Iris pigment epithelial cell (primary cell): ENCODE measurements around the gene NACC1.

Experiments
- DNase-seq: peaks from one replicate; pipeline ENCODE4 v3.0.0-alpha.2; 2011; ENCODE audit warnings: low read depth

NACC1 gene

DNA sequence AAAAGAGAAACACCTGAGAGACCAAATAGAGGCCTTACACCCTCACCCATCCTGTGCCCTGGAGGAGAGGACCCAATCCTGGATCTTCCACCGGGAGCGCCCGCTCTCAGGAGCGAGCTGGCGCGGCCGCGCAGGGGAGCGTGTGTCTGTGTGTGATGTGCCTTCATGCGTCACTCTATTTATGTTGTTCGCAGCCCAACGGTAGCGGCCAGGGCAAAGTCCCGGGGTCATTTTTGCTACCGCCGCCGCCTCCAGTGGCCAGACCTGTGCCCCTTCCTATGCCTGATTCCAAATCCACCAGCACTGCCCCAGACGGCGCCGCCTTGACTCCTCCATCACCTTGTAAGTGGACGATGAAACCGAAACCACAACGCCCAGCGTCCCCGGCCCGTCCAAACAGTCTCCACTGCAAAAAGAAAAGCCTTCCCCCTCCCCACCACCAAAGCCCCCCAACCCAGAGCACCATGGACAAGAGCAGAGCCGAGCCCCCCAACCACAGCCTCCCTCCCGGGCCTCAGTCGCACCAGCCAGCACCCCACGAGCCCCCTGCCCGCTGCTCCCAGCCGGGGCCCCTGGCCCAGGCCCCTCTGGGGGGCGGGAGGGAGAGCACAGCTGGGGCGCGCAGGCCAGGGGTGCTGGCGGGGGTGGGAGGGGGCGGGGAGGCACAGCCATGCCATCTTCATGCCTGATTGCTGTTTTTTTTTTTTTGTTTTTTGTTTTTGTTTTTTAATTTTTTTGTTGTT, 30.1 kb upstream of the NACC1 start:
- DNase-seq, result no peak

DNA sequence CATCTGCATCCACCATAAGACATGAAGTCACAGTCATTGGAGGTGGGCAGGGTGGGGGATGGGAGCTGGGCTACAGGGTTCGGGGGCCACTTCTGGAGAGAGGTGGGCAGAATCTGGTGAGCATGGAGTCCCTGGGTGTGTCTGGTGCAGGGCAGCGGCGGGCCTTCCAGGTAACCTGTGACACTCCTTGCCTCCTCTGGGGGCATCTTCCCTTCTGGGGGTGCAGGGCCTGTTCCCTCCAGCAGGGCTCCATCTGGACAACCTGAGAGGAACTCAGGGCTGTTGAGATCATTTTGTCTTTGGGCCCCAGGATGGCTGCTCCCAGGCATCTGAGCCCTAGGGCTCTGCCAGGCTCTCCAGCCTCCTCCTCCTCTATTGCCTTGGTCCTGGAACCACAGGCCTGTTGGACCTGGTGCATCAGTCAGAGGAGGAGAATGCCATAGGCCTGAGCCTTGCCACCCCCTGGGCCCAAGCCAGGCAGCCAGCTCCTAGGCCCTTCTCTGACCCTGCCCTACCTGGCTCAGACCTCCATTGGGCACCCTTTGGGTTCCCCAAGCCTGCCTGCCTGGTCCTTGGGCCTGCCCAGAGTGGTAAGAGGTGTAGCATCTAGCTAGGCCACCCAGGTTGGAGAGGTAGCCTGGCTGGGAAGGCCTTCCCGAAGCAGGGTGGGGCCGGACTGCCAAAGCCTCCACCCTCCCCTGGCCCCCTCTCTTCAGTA, 28.8 kb upstream of the NACC1 start:
- DNase-seq, result no peak

DNA sequence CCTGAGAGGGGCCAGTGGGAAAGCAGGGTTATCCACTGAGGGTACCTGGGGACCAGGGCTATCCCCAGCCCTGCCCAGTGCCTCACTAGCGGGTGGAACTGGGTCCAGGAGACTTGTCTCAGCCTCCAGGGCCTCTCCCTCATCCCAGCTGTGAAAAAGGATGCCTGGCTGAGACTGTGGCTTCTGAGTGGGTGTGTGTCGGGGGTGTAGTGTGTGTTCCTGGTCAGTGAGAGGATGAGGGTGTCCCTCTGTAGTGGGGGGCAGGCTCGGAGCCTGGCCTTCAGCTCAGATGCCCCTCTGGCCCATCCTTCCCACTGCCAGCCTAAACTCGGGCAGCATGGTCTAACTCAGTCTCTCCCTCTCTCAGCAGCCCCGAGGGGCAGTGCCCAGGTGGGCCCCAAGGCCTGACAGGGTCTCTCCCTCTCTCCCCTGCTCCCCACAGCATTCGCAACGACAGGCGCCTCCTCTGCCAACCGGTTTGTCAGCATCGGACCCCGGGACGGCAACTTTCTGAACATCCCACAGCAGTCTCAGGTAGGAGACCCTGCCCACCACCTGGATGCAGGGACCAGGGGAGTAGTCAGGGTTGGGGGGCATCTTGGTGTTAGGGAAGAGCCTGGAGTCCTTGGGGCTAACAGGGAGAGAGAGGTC, 28.1 kb upstream of the NACC1 start:
- DNase-seq, result no peak

DNA sequence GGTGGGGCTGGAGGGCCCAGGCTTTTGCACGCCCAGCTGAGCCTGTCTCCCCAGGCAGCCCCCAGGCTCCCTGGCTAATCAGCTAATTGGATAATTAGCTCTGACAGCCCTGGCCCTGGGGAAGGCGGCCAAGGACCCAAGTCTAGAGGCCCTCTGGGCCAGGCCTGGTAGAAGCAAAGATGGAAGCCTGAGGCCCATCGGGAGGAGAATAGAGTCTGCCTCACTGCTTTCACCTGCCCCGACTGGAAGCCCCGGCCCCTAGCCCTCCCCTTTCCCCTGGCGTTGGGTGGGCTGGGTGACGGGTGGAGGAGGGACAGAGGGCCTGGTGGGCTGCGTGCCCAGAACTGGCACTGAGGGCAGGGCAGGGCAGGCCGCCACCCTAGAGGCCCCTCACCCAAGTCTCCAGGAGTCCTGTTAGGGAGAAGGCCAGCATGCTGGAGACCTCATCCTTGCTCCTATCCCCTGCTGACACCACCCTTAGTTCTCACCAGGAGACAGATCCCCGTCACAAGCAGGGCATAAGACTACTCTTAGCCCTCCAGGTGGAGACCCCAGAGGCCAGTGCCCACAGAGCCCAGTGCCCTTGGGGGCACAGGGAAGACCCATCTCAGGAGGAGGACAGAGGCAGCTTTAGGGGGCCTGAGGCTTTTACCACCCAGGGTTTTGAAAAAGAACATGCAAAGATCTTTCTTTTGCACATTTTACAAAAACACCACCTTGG, 27.4 kb upstream of the NACC1 start:
- no peak for DNase-seq

DNA sequence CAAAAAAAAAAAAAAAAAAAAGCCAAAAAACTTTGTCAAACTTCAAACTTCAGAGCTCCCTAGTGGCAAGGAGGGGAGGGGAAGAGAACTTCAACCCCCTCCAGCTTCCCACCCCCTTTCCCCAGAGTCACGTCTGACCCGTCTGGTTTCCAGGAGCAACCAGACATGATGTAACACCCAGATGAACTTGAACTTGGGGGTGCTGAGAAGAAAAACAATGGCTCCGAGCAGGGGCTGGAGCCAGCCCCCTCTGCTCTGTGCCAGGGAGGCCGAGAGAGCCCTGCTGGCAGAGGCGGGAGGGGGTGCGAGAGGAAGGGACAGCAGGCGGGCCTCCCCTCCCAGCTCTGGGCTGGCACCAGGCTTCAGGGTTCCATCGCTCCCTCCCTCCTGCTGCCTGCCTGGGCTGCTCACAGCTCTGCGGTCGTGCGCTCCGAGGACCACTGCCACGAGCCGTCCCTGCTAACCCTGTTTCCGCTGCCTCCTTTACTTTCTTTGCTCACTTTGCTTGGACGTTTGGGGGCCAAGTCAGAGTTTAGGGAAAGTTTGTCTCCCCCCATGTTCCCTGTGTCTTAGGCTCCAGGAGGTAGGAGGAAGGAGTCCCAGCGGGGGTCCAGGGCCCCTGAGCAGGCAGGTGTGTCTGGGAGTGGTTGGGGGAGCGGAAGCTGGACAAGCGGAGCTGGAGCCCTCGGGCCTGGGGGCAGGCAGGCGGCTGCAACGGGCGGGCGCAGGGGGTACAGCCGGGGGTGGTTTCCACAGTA, 26.5 kb upstream of the NACC1 start:
- DNase-seq, result peak; percentile 85

DNA sequence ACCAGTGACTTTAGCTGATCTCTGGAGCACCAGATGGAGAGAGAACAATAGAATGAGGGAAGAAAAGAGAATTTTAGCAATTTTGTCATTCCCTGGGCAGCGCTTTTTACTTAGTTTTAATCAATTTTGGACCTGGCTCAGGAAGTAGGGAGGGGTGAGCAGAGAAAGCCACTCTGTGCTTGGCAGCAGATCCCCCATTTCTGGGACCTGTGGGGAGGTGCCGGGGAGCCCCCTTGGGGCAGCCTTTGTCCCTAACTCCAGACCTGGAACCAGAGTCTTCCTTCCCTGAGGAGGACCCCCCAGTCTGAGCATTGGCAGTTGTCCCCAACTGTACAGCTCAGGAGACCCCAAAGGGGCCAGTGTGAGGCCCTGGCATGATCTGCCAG, 25.9 kb upstream of the NACC1 start:
- DNase-seq, result no peak

DNA sequence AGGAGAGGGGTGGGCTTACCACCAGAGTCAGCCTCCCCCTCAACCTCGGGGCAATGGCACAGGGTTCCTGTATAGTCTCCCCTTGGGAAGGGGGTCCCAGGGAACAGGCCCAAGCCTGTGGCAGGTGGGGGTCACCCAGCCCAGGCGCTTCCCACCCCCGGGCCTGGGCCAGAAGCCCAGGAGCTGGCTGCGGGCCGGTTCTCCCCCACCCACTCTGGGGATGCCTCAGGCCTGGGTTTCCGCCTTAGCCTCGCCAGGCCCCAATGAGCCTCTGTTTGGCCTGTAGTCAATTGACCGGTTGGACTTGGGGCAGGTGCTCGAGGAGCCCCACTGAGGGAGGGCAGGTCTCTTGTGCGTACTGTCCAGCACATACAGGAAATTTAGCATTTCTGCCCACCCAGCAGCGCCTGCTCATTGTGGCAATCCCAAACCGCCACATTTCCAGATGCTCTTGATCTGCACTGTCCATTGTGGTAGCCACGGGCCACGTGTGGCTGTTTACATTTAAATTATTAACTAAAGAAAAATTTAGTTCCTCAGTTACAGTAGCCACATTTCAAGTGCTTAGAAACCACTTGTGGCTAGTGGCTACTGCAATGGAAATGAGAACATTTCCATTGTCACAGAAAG, 25.3 kb upstream of the NACC1 start:
- no peak for DNase-seq

DNA sequence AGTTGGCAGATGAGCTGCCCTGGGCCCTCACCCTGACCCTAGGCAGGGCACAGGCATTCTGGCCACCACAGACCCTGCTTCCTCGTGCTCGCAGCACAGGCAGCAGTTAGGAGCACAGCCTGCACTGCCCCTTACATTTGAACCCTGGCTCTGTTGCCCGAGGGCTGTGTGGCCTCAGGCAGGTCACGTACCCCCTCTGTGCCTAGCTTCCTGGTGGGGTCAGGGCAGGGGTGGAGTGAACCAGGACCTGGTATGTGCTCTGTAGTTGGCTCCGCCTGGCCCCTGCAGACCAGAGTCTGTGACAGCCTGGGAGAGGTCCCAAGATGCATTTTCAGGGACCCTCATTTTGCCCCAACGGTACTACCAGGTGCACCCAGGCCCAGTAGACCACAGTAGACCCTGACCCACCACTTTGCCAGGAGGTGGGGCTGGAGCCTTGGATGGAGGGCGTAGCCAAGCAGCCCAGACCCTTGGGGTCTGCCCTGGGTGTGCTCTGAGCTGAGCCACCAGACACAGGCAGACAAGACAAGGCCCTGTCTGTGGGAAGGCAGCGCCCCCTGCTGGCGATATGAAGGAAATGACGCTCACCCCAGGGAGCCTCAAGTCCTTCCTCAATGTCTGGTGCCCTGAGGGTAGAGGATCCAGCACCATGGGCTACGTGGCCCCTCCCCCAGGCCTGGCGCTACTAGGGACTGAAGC, 24.5 kb upstream of the NACC1 start:
- peak; percentile 79 for DNase-seq

DNA sequence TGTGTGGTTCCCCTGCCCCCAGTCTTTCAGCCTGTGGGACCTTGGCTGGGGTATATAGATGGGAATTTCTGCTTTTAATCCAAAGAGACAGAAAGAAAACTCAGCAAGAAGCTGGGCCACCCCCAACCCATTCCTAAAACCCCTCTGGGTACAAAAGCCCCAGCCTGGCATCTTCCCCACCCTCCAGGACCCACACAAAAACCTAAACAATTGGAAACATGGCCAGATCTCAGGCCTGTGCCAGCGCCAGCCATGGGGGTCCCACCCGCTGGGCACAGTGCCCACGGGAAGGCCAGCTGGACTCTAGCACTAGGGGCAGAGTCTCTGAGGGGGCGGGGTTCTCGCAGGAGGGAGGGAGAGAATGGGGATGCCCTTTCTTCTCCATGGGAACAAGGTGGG, 24.0 kb upstream of the NACC1 start:
- no peak for DNase-seq

DNA sequence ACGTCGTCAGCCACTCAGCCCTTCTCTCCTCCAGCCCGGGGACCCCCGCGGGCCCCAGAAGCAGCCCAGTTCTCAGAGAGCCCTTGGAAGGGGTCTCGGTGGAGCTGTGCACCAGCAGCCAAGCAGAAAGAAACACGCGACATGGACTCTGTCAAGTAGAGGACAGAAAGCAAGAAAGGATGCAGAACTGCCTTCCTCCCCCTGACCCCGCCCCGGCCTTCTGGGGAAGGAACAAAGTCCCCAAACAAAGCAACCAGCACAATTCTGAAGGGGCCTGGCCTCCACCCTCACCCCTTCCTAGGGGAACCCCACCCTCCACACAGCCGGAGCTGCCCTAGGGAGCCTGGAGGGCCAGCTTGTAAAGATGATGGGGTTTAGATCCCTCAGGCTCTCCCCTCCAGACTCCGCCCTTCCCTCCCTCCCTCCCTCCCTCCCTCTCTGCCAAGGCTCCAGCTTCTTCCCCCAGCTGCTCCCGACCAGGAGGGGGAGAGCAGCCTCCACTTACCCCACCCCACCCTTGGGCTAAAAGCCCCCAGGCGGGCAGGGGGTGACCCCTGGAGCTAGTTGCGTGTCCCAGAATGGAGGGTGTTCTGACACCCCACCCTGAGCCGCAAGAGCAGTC, 23.2 kb upstream of the NACC1 start:
- DNase-seq, result no peak

DNA sequence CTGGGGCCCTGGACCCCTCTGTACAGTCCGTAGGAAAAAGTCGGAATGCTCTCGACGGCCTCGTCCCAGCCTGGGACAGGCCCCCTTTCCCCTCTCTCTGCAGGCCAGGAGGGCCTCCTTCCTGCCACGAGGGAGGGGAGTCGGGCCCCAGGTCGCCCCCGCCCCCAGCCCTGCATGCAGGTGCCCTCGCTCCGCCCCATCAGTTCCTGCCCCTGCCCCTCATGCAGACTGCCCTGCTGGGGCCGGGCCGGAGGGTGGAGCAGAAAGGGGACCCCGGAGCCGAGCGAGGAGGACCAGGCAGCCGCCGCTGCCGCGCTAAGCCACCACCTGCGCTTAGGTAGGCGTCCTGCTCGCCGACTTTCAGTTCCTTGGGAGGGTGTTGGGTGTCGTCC, 22.7 kb upstream of the NACC1 start:
- no peak for DNase-seq

DNA sequence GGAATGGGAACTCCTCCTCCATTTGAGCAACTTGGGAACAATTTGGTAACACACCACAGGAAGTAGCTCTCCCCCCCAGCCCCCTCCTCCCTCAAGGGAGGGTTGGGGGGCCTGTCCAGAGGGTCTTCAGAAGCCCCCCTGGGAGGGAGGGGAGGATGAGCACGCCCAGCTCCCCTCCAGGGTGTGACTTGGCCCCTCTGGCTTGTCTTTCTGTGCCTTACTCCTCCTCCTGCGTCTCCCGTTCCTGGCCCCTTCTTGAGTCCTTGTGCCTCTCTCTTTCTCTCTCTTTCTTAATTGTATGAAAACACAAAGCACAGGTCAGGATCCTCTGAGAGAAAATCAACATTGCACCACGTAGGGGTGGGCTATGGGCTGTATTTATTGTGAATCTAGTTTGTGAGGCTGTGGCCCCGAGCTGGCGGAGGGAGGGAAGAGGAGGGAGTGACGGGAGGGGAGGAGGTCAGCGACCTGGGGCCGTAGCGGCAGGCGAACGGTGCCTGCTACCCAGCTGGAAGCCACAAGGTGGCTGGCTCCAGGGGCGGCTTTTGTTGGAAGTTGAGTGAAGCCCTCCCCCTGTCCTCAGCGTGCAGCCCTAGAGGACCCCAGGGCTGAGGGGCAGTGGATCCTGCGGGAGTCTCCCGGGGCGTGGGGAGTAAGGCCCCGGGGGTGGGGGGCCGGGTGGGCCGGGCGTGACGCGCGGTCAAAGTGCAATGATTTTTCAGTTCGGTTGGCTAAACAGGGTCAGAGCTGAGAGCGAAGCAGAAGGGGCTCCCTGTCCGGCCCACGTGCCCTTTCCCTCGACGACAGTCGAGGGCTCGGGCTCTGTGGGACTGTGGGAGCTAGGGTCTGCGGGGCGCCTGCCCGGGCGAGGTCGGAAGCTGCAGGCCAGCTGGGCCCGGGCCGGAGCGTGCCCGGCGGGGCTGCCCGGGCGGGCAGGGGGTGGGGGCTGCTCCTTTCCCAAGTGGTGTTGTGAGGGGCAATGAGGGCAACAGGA, 21.8 kb upstream of the NACC1 start:
- no peak for DNase-seq

DNA sequence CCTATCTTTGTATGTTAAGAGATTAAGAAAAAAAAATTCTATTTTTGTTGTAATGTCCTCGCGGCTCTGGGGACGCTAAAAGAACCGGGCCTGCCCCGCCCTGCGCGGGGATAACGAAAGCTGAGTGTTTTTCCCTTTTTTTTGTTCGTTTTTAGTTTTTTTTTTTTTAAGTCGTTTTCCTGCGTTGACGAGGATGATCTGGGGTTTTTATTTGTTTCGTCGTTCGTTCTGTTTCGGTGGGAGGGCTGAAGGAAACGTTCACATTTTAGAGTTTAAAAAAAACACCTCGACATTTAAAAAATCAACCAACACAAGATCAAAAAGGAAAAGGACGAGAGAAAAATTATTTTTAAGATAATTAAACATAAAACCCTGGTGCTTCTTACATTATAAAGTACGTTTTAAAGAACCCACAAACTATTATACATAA, 21.0 kb upstream of the NACC1 start:
- no peak for DNase-seq

DNA sequence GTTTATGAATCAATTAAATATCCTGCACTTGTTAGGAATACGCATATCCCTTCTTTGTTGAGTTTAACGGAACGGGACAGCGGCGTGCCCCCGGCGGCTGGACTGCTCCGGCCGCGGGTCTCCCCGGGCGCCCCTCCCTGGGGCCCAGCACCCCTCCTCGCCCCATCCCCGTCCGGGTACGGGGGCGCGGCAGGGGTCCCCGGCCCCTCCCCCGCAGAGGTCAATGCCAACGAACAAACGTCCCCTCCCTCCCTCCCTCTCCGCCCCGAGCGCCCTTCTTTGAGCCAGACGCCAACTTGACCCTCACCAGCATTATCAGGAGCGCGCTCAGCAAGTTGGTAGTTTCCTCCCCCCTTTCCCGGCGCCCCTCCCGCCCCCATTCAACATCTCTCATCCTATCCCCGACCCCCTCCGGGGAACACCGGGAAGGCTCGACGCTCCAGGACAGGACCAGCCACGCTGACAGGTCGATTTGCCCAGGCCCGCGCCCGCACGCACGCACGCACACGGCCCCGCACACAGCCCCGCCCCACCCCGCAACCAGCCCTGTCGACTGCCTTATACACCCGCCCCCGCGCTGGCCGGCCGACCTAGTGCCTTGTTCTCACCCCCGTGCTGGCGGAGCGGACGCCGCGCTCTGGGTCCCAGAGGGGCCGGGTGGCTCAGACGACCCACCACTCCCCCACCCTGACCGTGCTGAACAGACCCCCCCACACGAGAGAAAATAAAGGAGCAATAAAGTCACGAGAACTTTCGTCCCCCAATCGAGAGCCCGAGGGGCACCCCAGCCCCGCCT, 20.4 kb upstream of the NACC1 start:
- DNase-seq, result no peak

DNA sequence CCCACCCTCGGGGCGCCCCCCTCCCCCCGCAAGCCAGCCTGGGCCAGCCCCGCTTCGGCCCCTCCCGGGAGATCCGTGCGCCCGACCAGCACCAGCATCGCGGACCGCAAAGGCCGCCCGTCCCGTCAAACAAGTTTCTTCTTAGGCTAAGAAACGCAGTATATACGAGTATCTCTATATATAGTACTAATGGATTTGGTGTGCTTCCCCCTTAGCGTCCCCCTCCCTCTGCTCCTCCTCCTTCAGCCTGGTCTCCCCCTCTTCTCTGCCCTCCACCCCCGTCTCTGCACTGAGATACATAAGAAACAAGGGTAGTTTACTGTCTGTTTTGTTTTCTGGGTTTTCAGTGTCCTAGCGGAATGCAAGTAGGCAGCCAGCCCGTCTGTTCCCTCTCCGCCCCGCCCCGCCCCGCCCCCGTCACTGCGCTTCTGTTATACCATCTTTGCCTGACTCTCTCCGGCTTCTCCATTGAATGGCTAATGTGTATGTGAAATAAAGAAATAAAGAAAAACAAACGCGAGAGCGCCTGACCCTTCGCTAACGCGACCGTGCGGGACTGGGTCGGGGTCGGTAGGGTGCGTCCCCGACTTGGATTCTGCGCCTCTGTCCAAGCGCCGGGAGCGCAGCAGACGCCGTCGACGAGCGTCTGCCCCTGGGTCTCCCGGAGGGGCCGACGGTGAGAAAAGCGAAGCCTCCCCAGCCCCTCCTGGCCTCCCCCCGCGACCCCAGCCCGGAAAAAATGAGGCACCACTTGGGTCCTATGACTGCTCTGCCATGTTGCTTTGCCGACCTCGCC, 19.6 kb upstream of the NACC1 start:
- DNase-seq, result peak; percentile 76

DNA sequence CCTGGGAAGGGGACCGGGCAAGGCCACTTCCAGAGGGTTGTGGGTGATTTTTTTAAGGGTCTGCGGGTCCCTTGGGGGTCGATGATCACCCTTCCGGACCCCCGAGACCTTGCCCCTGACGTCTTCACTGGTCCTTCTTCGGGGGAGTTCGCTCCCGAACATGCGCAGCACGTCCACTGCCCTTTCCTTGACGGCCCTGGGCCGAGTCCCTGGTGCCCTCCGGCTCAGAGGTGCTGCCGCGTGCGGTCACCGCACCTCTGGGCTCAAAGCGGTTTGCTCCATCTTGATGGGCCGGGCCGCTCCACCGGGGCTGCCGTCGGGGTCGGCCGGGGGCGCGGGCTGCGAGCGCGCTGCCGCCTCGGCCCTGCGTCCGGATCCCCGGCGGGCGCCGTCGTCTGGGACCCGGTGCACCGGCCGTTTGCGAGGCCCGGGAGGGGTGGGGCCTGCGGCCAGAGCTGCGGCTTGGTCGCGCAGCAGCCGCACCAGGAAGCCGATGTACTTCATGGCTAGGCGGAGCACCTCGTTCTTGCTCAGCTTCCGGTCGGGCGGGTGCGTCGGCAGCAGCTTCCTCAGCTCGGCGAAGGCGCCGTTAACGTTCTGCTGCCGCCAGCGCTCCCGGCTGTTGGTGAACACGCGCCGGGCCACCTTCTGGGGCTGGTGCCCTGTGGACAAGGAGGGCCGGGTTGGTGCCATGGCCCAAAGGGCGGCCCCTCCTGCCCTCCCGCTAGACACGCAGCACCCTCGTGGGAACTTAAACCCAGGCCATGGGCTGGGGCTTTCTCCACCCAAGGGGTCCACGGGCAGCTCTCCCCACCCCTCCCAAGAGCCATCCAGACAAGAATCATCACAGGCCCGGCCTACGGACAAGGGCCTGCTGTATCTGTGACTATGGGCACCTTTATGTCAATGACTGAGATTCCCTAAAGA, 18.7 kb upstream of the NACC1 start:
- peak; percentile 74 for DNase-seq
